ENCODE measurements around the gene CDC7. TPM values are rescaled to one million over a fixed set of nuclear protein-coding genes. Genes with fewer than 3 reads are reported as not detected.

CDC7 gene
- total RNA-seq, 1 donor from 2014 or later: 4.0 TPM

DNA sequence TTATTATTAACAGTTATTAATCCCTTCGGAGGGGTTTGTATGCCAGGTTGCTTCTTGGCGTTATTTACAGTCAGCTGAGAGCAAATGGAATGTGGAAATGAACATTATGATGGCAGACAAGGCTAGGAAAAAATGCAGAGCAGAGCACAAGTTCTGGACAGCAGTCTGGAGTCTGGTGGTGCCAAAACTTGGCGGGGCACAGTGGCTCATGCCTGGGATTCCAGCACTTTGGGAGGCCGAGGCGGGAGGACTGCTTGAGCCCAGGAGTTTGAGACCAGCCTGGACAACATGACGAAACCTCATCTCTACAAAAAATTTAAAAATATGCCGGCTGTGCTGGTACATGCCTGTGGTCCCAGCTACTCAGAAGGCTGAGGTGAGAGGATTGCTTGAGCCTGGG is 67.6 kb downstream of the CDC7 start:
- peaks cover 3% of the 10 kb centered on the region for H3K27me3 Mint-ChIP-seq (ENCODE audit: low read depth, unreplicated experiment)
- H3K27me3 ChIP-seq (ENCODE audit: insufficient read depth, low read length): no peaks in the 10 kb centered on the region
- DNase-seq (ENCODE audit: low read depth) (no peak), FAIRE-seq (no peak)
- H3K27ac Mint-ChIP-seq (ENCODE audit: unreplicated experiment): no peak overlapping the region
- H4K20me1 ChIP-seq (ENCODE audit: insufficient read depth, low read length): no peaks in the 10 kb centered on the region
- peaks cover 14% of the 10 kb centered on the region for H3K4me1 ChIP-seq (ENCODE audit: insufficient read depth, low read length)
- no peaks in the 10 kb centered on the region for H3K4me1 Mint-ChIP-seq (ENCODE audit: low read depth, unreplicated experiment)
- no peaks in the 10 kb centered on the region for H3K36me3 ChIP-seq (ENCODE audit: insufficient read depth, low read length)
- H3K9me3 ChIP-seq (ENCODE audit: insufficient read depth, low read depth, low read length): no peaks in the 10 kb centered on the region
- H3K9me3 Mint-ChIP-seq (ENCODE audit: unreplicated experiment): peaks cover 6% of the 10 kb centered on the region
- no peak overlapping the region for H2AFZ ChIP-seq (ENCODE audit: low read depth, low read length)
- no peak overlapping the region for H3K27ac ChIP-seq (ENCODE audit: low read depth, low read length)
- H3K36me3 Mint-ChIP-seq (ENCODE audit: low read depth, unreplicated experiment): no peaks in the 10 kb centered on the region
- TF ChIP-seq, protein P1, sequence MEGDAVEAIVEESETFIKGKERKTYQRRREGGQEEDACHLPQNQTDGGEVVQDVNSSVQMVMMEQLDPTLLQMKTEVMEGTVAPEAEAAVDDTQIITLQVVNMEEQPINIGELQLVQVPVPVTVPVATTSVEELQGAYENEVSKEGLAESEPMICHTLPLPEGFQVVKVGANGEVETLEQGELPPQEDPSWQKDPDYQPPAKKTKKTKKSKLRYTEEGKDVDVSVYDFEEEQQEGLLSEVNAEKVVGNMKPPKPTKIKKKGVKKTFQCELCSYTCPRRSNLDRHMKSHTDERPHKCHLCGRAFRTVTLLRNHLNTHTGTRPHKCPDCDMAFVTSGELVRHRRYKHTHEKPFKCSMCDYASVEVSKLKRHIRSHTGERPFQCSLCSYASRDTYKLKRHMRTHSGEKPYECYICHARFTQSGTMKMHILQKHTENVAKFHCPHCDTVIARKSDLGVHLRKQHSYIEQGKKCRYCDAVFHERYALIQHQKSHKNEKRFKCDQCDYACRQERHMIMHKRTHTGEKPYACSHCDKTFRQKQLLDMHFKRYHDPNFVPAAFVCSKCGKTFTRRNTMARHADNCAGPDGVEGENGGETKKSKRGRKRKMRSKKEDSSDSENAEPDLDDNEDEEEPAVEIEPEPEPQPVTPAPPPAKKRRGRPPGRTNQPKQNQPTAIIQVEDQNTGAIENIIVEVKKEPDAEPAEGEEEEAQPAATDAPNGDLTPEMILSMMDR (IDR thresholded peaks at IDR 0.05; ENCODE audit: insufficient read depth, low read depth, low read length): no peak
- TF ChIP-seq EZH2 (IDR thresholded peaks at IDR 0.05; ENCODE audit: insufficient read depth, low read length): no peak
- H3K79me2 ChIP-seq (ENCODE audit: insufficient read depth, low read length): no peaks in the 10 kb centered on the region
- no peak overlapping the region for H3K4me3 Mint-ChIP-seq (ENCODE audit: unreplicated experiment)
- no peak overlapping the region for H3K9ac ChIP-seq (ENCODE audit: low read length)
- no peak overlapping the region for H3K4me2 ChIP-seq (ENCODE audit: low read length)
- no peak overlapping the region for H3K4me3 ChIP-seq (ENCODE audit: insufficient read depth, low read depth, low read length)

DNA sequence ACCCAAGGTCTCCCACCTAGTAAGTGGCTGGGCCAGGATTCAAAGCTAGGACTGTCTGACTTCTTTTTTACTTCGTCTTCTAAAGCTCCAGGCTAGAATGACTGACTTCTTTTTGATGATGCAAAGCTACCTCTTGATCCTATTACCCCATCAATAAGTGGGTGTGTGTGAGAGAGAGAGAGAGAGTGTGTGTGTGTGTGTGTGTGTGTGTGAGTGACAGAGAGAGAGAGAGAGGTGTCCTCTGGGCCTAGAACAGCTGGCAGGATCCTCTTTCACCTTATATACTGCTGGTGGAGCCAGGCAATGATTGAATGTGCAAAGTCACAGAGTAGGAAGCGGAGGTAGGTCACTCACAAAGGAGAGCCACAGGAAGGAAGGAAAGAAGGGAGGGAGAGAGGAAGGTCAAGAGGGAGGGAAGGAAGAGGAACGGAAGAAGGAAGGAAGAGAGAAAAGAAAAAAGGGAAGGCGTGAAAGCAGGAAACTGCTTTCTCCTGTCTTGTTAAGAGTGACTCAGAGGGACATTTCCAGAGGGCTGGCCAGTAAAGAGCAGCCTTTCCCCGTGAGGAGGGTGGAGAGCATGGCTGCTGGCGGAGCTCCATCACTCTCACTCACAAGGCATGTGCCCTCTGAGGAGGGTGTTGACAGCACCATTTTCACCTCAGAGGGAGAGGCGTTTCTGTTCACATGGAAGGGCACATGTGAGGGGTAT is 68.9 kb downstream of the CDC7 start:
- Histone ChIP-seq H3K4me2 (ENCODE audit: low read length) (peak overlapping the region; percentile 58), H4K20me1 (ENCODE audit: insufficient read depth, low read length) (no peaks in the 10 kb centered on the region), H3K9me3 (ENCODE audit: insufficient read depth, low read depth, low read length) (no peaks in the 10 kb centered on the region), H3K27me3 (ENCODE audit: insufficient read depth, low read length) (no peaks in the 10 kb centered on the region), H3K4me1 (ENCODE audit: insufficient read depth, low read length) (peaks cover 14% of the 10 kb centered on the region), H3K79me2 (ENCODE audit: insufficient read depth, low read length) (no peaks in the 10 kb centered on the region), H2AFZ (ENCODE audit: low read depth, low read length) (peak overlapping the region; percentile 52), H3K27ac (ENCODE audit: low read depth, low read length) (peak overlapping the region; percentile 53), H3K9ac (ENCODE audit: low read length) (peak overlapping the region; percentile 63), H3K36me3 (ENCODE audit: insufficient read depth, low read length) (no peaks in the 10 kb centered on the region), H3K4me3 (ENCODE audit: insufficient read depth, low read depth, low read length) (no peak overlapping the region)
- Mint-ChIP-seq H3K4me3 (ENCODE audit: unreplicated experiment) (no peak overlapping the region), H3K27me3 (ENCODE audit: low read depth, unreplicated experiment) (peaks cover 3% of the 10 kb centered on the region), H3K4me1 (ENCODE audit: low read depth, unreplicated experiment) (no peaks in the 10 kb centered on the region), H3K36me3 (ENCODE audit: low read depth, unreplicated experiment) (no peaks in the 10 kb centered on the region), H3K27ac (ENCODE audit: unreplicated experiment) (no peak overlapping the region), H3K9me3 (ENCODE audit: unreplicated experiment) (peaks cover 4% of the 10 kb centered on the region)
- no peak for TF ChIP-seq EZH2 (IDR thresholded peaks at IDR 0.05; ENCODE audit: insufficient read depth, low read length)
- TF ChIP-seq, protein P1 (IDR thresholded peaks at IDR 0.05; ENCODE audit: insufficient read depth, low read depth, low read length): no peak
- FAIRE-seq: peak; percentile 100
- peak; percentile 91 for DNase-seq (ENCODE audit: low read depth)

DNA sequence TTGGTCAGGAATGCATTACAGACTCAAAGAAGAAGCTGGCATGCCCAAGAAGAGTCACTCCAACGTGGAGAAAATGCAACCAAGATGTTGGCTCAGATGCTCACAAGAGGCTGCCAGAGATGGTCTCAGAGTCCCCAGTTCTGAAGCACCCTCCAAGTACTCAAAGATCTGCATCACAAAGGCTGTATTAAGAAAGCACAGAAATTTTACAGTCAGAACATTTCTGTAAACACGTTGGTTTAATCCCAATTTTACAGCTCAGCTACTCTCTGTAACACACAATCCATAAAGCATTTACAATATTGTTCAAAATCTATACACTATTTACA is 69.4 kb downstream of the CDC7 start:
- Mint-ChIP-seq H3K4me3 (ENCODE audit: unreplicated experiment) (no peak overlapping the region), H3K27ac (ENCODE audit: unreplicated experiment) (no peak overlapping the region), H3K27me3 (ENCODE audit: low read depth, unreplicated experiment) (peaks cover 3% of the 10 kb centered on the region), H3K4me1 (ENCODE audit: low read depth, unreplicated experiment) (peaks cover 3% of the 10 kb centered on the region), H3K36me3 (ENCODE audit: low read depth, unreplicated experiment) (no peaks in the 10 kb centered on the region), H3K9me3 (ENCODE audit: unreplicated experiment) (peaks cover 4% of the 10 kb centered on the region)
- Histone ChIP-seq H3K4me1 (ENCODE audit: insufficient read depth, low read length) (peaks cover 14% of the 10 kb centered on the region), H2AFZ (ENCODE audit: low read depth, low read length) (peak overlapping the region; percentile 52), H4K20me1 (ENCODE audit: insufficient read depth, low read length) (no peaks in the 10 kb centered on the region), H3K36me3 (ENCODE audit: insufficient read depth, low read length) (no peaks in the 10 kb centered on the region), H3K9ac (ENCODE audit: low read length) (peak overlapping the region; percentile 0), H3K27me3 (ENCODE audit: insufficient read depth, low read length) (no peaks in the 10 kb centered on the region), H3K4me2 (ENCODE audit: low read length) (peak overlapping the region; percentile 58), H3K27ac (ENCODE audit: low read depth, low read length) (peak overlapping the region; percentile 53), H3K4me3 (ENCODE audit: insufficient read depth, low read depth, low read length) (no peak overlapping the region), H3K9me3 (ENCODE audit: insufficient read depth, low read depth, low read length) (no peaks in the 10 kb centered on the region), H3K79me2 (ENCODE audit: insufficient read depth, low read length) (no peaks in the 10 kb centered on the region)
- DNase-seq (ENCODE audit: low read depth): no peak
- TF ChIP-seq, protein P1 (IDR thresholded peaks at IDR 0.05; ENCODE audit: insufficient read depth, low read depth, low read length): no peak
- no peak for TF ChIP-seq EZH2 (IDR thresholded peaks at IDR 0.05; ENCODE audit: insufficient read depth, low read length)
- no peak for FAIRE-seq

Data from astrocyte (in vitro differentiated cells and primary cell).